ENCODE results near the gene POLR1C.

Gene POLR1C

DNA sequence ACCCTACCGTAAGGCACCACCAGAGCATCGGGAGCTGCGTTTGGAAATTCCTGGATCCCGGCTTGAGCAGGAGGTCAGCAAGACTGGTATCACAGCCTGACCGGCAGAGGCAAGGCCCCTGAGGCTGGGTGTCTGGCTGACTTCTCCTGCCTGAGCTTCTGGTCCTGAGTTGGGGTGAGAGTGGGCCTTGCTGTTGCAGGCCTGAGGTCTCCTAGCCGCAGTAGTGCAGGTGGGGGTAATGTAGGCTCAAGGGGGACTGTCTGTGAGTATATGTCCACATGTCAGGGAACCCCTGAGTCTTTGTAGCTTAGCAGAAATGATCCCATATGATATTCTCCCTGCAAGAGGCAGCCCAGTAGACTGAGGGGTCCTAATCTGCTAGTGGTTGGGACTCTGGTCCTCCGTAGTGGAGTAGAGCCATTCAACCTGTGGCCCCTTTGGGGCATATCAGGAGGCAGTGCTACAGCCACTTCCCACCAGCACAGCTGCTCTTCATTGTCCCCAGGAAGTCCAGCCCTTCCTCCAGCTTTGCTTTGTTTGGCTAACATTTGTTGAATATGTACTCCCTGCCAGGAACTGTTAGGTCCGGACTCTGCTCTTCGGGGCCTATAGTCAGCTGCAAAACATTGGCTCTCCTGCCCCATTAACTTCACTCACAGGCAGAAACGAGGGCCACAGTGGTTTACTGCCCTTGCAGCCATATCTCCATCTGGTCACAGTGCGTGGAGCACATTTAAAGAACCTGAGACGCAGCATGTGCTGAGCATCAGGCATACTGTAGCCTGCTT is 17.7 kb upstream of the POLR1C start:
- ChIA-PET CTCF (interaction anchor here (1.5 kb wide), 1 partner anchor 45 kb away, joined by 3 read pairs; no protein-coding TSS in a partner anchor), POLR2A (no interaction called here)
- DNase-seq (ENCODE audit: extremely low spot score), result no peak
- TF ChIP-seq HDGF (IDR thresholded peaks at IDR 0.05; ENCODE audit: borderline replicate concordance) (no peak), ZNF384 (IDR thresholded peaks at IDR 0.05) (no peak), LEF1 (IDR thresholded peaks at IDR 0.05; ENCODE audit: borderline replicate concordance) (no peak), SUZ12 (IDR thresholded peaks at IDR 0.05) (no peak), SP1 (IDR thresholded peaks at IDR 0.05) (no peak), FOXK2 (IDR thresholded peaks at IDR 0.05) (no peak), FOXA1 (IDR thresholded peaks at IDR 0.05) (no peak), BHLHE40 (IDR thresholded peaks at IDR 0.05; ENCODE audit: borderline replicate concordance) (no peak), ELF4 (IDR thresholded peaks at IDR 0.05) (no peak), ARNT (IDR thresholded peaks at IDR 0.05) (no peak), TARDBP (IDR thresholded peaks at IDR 0.05) (no peak), FOXM1 (IDR thresholded peaks at IDR 0.05; ENCODE audit: borderline replicate concordance) (no peak)

DNA sequence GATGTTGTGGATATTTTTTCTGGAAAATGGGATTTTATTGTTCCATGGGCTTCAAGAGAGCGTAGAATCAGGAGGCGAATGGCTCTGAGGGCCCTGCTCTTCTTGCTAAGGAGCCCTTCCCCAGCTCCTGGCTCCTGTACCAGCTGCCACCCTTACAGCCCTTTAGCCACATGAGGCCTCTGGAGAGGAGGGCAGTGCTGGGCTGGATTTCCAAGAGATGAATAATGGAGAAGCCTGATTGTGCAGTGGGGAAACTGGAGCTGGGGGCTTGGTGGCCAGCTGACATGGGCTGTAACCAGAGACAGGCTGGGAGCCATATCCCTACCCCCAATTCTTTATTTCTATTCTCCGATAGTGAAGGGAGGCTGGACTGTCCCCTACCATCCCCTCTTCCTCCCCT is 16.0 kb upstream of the POLR1C start:
- CTCF ChIA-PET, result interaction anchor here (0.6 to 0.7 kb wide), 2 partner anchors 35 to 136 kb away, joined by 3 read pairs; no protein-coding TSS in a partner anchor
- TF ChIP-seq L3MBTL2 (conservative IDR thresholded peaks at IDR 0.05) (no peak), ZNF384 (IDR thresholded peaks at IDR 0.05) (no peak), FOXK2 (IDR thresholded peaks at IDR 0.05) (no peak), BHLHE40 (IDR thresholded peaks at IDR 0.05; ENCODE audit: borderline replicate concordance) (no peak), ELF4 (IDR thresholded peaks at IDR 0.05) (no peak), HDGF (IDR thresholded peaks at IDR 0.05; ENCODE audit: borderline replicate concordance) (no peak), TARDBP (IDR thresholded peaks at IDR 0.05) (no peak), CTBP1 (IDR thresholded peaks at IDR 0.05; ENCODE audit: borderline replicate concordance) (no peak), NFRKB (IDR thresholded peaks at IDR 0.05) (no peak), LEF1 (IDR thresholded peaks at IDR 0.05; ENCODE audit: borderline replicate concordance) (no peak), SUZ12 (IDR thresholded peaks at IDR 0.05) (no peak), SP1 (IDR thresholded peaks at IDR 0.05) (no peak), FOXM1 (IDR thresholded peaks at IDR 0.05; ENCODE audit: borderline replicate concordance) (no peak), FOXA1 (IDR thresholded peaks at IDR 0.05) (no peak), ARNT (IDR thresholded peaks at IDR 0.05) (no peak)
- TF ChIP-seq, protein P1, sequence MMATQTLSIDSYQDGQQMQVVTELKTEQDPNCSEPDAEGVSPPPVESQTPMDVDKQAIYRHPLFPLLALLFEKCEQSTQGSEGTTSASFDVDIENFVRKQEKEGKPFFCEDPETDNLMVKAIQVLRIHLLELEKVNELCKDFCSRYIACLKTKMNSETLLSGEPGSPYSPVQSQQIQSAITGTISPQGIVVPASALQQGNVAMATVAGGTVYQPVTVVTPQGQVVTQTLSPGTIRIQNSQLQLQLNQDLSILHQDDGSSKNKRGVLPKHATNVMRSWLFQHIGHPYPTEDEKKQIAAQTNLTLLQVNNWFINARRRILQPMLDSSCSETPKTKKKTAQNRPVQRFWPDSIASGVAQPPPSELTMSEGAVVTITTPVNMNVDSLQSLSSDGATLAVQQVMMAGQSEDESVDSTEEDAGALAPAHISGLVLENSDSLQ (IDR thresholded peaks at IDR 0.05), result no peak
- POLR2A ChIA-PET, result interaction anchor here (1.0 to 1.1 kb wide), 2 partner anchors 12 to 16 kb away, joined by 3 read pairs; partner anchors contain the start of genes POLR1C and YIPF3
- no peak for DNase-seq (ENCODE audit: extremely low spot score)

DNA sequence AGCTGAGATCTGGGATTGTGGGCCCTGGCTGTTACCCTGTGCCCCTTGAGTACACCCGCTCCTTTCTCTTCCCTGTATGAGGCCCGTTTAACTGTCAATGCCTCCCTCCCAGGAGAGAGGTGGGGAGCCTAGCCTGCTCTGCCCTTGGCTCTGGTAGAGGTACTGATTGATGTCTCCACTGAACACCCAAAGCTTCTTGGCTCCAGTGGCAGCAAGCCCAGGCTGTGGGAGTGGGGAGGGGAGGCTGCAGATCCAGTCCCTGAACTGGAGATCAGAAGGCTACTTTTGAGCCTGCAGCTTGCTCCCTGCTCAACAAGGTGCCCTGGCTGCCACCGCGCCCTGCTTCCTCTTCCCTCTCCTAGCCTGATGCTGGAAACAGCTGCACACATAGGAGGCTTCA is 14.2 kb upstream of the POLR1C start:
- POLR2A ChIA-PET, result interaction anchor here (0.8 to 0.9 kb wide), 2 partner anchors 13 to 14 kb away, joined by 3 read pairs; partner anchors contain the start of genes POLR1C and YIPF3
- DNase-seq (ENCODE audit: extremely low spot score), result no peak
- CTCF ChIA-PET, result interaction anchor here (0.6 kb wide), 1 partner anchor 116 kb away, joined by 3 read pairs; no protein-coding TSS in a partner anchor
- TF ChIP-seq ZNF384 (IDR thresholded peaks at IDR 0.05) (no peak), LEF1 (IDR thresholded peaks at IDR 0.05; ENCODE audit: borderline replicate concordance) (no peak), CTBP1 (IDR thresholded peaks at IDR 0.05; ENCODE audit: borderline replicate concordance) (no peak)

GRCh38 chr6:43503443-43503842 is 13.4 kb upstream of the POLR1C start:
- CTCF ChIA-PET, result interaction anchor here (0.6 kb wide), 1 partner anchor 117 kb away, joined by 3 read pairs; no protein-coding TSS in a partner anchor
- no peak for DNase-seq (ENCODE audit: extremely low spot score)
- TF ChIP-seq FOXA1 (IDR thresholded peaks at IDR 0.05), result no peak
- TF ChIP-seq NFRKB (IDR thresholded peaks at IDR 0.05), result no peak
- TF ChIP-seq, protein P1 (IDR thresholded peaks at IDR 0.05), result no peak
- POLR2A ChIA-PET, result interaction anchor here (0.9 kb wide), 1 partner anchor 14 kb away, joined by 3 read pairs; no protein-coding TSS in a partner anchor

DNA sequence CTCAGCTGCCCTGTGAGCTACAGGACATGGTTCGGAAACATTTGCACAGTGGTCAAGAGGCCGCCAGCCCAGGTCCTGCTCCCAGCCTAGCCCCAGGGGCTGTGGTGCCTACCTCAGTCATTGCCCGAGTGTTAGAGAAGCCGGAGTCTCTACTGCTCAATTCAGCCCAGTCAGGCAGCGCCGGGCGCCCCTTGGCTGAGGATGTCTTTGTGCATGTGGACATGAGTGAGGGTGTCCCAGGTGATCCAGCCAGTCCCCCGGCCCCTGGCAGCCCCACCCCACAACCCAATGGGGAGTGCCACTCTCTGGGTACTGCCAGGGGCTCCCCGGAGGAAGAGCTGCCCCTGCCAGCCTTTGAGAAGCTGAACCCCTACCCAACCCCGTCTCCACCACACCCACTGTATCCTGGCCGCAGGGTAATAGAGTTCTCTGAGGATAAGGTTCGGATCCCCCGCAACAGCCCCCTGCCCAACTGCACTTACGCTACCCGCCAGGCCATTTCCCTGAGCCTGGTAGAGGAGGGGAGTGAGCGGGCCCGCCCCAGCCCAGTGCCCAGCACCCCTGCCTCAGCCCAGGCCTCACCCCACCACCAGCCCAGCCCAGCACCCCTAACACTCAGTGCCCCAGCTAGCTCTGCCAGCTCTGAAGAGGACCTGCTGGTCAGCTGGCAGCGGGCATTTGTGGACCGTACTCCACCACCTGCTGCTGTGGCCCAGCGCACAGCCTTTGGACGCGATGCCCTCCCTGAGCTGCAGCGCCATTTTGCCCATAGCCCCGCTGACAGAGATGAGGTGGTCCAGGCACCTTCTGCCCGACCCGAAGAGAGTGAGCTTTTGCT is 11.9 kb upstream of the POLR1C start:
- ChIA-PET CTCF (interaction anchor here (1.3 to 2.8 kb wide), 4 partner anchors 9 to 52 kb away, joined by 3 to 17 read pairs (median 9); no protein-coding TSS in a partner anchor), POLR2A (interaction anchor here (0.6 to 3.0 kb wide), 3 partner anchors 11 to 48 kb away, joined by 3 to 13 read pairs (median 4); partner anchors contain the start of genes POLR1C, TJAP1 and YIPF3)
- DNase-seq (ENCODE audit: extremely low spot score), result no peak

More for the DNA sequence above, 11.9 kb upstream of the POLR1C start:
- no peak for TF ChIP-seq HDGF (IDR thresholded peaks at IDR 0.05; ENCODE audit: borderline replicate concordance)
- no peak for TF ChIP-seq LEF1 (IDR thresholded peaks at IDR 0.05; ENCODE audit: borderline replicate concordance)
- no peak for TF ChIP-seq ZNF384 (IDR thresholded peaks at IDR 0.05)
- no peak for TF ChIP-seq L3MBTL2 (conservative IDR thresholded peaks at IDR 0.05)
- no peak for TF ChIP-seq FOXK2 (IDR thresholded peaks at IDR 0.05)
- TF ChIP-seq BHLHE40 (IDR thresholded peaks at IDR 0.05; ENCODE audit: borderline replicate concordance), result no peak
- no peak for TF ChIP-seq CTBP1 (IDR thresholded peaks at IDR 0.05; ENCODE audit: borderline replicate concordance)
- TF ChIP-seq, protein P1 (IDR thresholded peaks at IDR 0.05), result no peak
- TF ChIP-seq SUZ12 (IDR thresholded peaks at IDR 0.05), result no peak
- TF ChIP-seq FOXA1 (IDR thresholded peaks at IDR 0.05), result no peak
- no peak for TF ChIP-seq NFRKB (IDR thresholded peaks at IDR 0.05)
